Endothelial cell of umbilical vein (primary cell): ENCODE measurements around the gene MAP2K1. TPM values are rescaled to one million over a fixed set of nuclear protein-coding genes. Genes with fewer than 3 reads are reported as not detected.
"Not testable (repeated sequence)": the region's sequence is repeated elsewhere in the genome, so short reads cannot be mapped to it uniquely, and the experiment has no call there.

ENCODE experiments used
- BruUV-seq: library from RNA; stranded (reverse); fragments of 400-500 nt; replicated peaks from 2 replicates; lab custom pipeline; 2021; lab: Mats Ljungman, UMichigan
- CTCF ChIA-PET: fragments of 300-600, 350-600 bp; sonication (Branson Sonifier 250); formaldehyde crosslinking; loops from one replicate; lab custom pipeline; 2021; ENCODE audit warnings: antibody characterized with exemption, inconsistent platforms; lab: Charles Lee
- POLR2A ChIA-PET: fragments of 300-600, 350-600 bp; sonication (Branson Sonifier 250); formaldehyde crosslinking; loops from one replicate; lab custom pipeline; 2021; ENCODE audit warnings: antibody characterized with exemption, inconsistent platforms; lab: Charles Lee
- DNase-seq: peaks from one replicate; pipeline ENCODE4 v3.0.0-alpha.2; 2011; ENCODE audit warnings: low read depth, low spot score
- FAIRE-seq: peaks from 2 replicates; lab custom pipeline; 2011; peaks lifted over from hg19 to GRCh38; lab: Jason Lieb, UNC
- H2AFZ ChIP-seq: 2 replicates; pipeline ENCODE4 v1.6.0; 2012; ENCODE audit warnings: low read depth, low read length, control low read depth, inconsistent platforms
- H3K27ac ChIP-seq: 2 replicates; pipeline ENCODE4 v1.5.1; 2011; ENCODE audit warnings: low read depth, mild to moderate bottlenecking, control low read depth, low read length, moderate library complexity; ENCODE audit not compliant: insufficient read depth
- H3K27me3 ChIP-seq, 2 experiments: 2 replicates each; pipeline versions ENCODE4 v1.6.0 to v1.6.1; 2011; ENCODE audit warnings: low read length in 2 of 2, mixed read lengths in 1 of 2; ENCODE audit not compliant: control insufficient read depth in 2 of 2, insufficient read depth in 2 of 2
- H3K36me3 ChIP-seq, 2 experiments: 2 replicates in 1 of 2; 3 replicates in 1 of 2; pipeline ENCODE4 v1.5.1; 2011; ENCODE audit warnings: low read length in 2 of 2, mild to moderate bottlenecking in 1 of 2, moderate library complexity in 1 of 2; ENCODE audit not compliant: control insufficient read depth in 2 of 2, insufficient read depth in 2 of 2; ENCODE audit errors: extremely low read depth in 1 of 2
- H3K4me1 ChIP-seq: 3 replicates; pipeline ENCODE4 v1.5.1; 2011; ENCODE audit warnings: mild to moderate bottlenecking, low read length; ENCODE audit not compliant: control insufficient read depth, insufficient read depth; ENCODE audit errors: extremely low read depth
- H3K4me2 ChIP-seq: 2 replicates; pipeline ENCODE4 v1.6.1; 2011; ENCODE audit warnings: low read length, control low read depth, mixed read lengths; ENCODE audit not compliant: insufficient read depth
- H3K4me3 ChIP-seq, 3 experiments: fragments of 200-600 bp in 1 of 3; sonication (generic), shearing (Covaris generic) in 1 of 3; replicated peaks in 1 of 3; 2 replicates each; pipeline ENCODE4 v1.5.1; 2011 to 2016; ENCODE audit warnings: control low read depth in 3 of 3, low read length in 3 of 3, mild to moderate bottlenecking in 2 of 3, inconsistent platforms in 1 of 3, low read depth in 1 of 3, moderate library complexity in 1 of 3; ENCODE audit not compliant: insufficient read depth in 1 of 3
- H3K79me2 ChIP-seq: 2 replicates; pipeline ENCODE4 v1.6.0; 2012; ENCODE audit warnings: low read length, inconsistent platforms; ENCODE audit not compliant: control insufficient read depth, insufficient read depth
- H3K9ac ChIP-seq: replicated peaks from 2 replicates; pipeline ENCODE3; 2011; ENCODE audit warnings: low read length, control low read depth; ENCODE audit not compliant: insufficient read depth; ENCODE audit errors: extremely low read depth
- H3K9me1 ChIP-seq: replicated peaks from 3 replicates; pipeline ENCODE4 v1.6.0; 2011; ENCODE audit warnings: mild to moderate bottlenecking, low read length; ENCODE audit not compliant: control insufficient read depth, insufficient read depth; ENCODE audit errors: extremely low read depth
- H3K9me3 ChIP-seq: replicated peaks from 2 replicates; pipeline ENCODE4 v1.5.1; 2012; ENCODE audit warnings: low read length, inconsistent platforms; ENCODE audit not compliant: control insufficient read depth, insufficient read depth
- H4K20me1 ChIP-seq: replicated peaks from 2 replicates; pipeline ENCODE3; 2011; ENCODE audit warnings: mild to moderate bottlenecking, low read length; ENCODE audit not compliant: control insufficient read depth, insufficient read depth; ENCODE audit errors: extremely low read depth
- FOS ChIP-seq: IDR thresholded peaks from 2 replicates; pipeline ENCODE4 v1.6.1; 2011; ENCODE audit warnings: mild to moderate bottlenecking, low read length, moderate library complexity, borderline replicate concordance; ENCODE audit not compliant: insufficient read depth
- JUN ChIP-seq: IDR thresholded peaks from 2 replicates; pipeline ENCODE4 v1.6.1; 2011; ENCODE audit warnings: borderline replicate concordance, low read depth; ENCODE audit not compliant: insufficient read length, insufficient read depth
- MYC ChIP-seq: IDR thresholded peaks from one replicate; pipeline ENCODE4 v1.6.1; 2011; ENCODE audit warnings: mild to moderate bottlenecking, low read depth, low read length
- dilution Hi-C: fragments of 300-500 bp; cut with MboI; formaldehyde crosslinking; loops from one replicate; pipeline ENCODE4 v1.15.0; 2019; ENCODE audit warnings: low sequenced_read_pairs; ENCODE audit not compliant: extremely low pct_ligation_motif_present
- intact Hi-C: fragments of 100-400 bp; cut with micrococcal nuclease; formaldehyde crosslinking; loops from one replicate; pipeline ENCODE4 v1.10.0; 2022
- polyA plus RNA-seq, 4 experiments: library from polyadenylated mRNA; depleted of rRNA in 3 of 4; stranded (reverse) in 3 of 4; unstranded in 1 of 4; fragments of >200 nt; gene quantifications; 2 replicates each; pipeline versions ENCODE4 v1.2.1 to v1.2.3, GENCODE V29; 2011 to 2012; ENCODE audit warnings: missing spikeins in 1 of 4
- total RNA-seq: library from RNA; stranded (reverse); gene quantifications from 2 replicates; pipeline ENCODE4 v1.2.3, GENCODE V29; 2021

The MAP2K1 gene
- total and polyA plus RNA-seq, 2 donors (not counting 3 experiments of a cell fraction or from before 2014, with no cell fraction given), result 30.9 to 45.1 TPM

DNA sequence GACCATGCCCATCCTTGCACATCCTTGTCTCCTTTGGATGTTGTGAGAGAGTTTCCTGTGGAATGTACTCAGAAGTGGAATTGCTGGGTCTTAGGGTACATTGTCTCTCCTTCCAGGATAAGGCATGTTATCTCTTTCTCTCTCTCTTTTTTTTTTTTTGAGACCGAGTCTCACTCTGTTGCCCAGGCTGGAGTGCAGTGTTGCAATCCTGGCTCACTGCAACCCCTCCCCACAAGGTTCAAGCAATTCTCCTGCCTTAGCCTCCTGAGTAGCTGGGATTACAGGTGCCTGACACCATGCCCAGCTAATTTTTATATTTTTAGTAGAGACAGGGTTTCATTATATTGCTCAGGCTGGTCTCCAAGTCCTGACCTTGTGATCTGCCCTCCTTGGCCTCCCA is 6.3 kb downstream of the MAP2K1 start:
- Histone ChIP-seq H3K4me1 (peaks cover 24% of the 10 kb centered on the region), H3K79me2 (peaks cover 93% of the 10 kb centered on the region)
- H3K36me3 ChIP-seq, H2AFZ ChIP-seq, DNase-seq, H3K4me3 ChIP-seq, BruUV-seq, intact Hi-C loops, FAIRE-seq, H3K9me1 ChIP-seq, H3K4me2 ChIP-seq, H4K20me1 ChIP-seq, H3K27ac ChIP-seq, H3K9me3 ChIP-seq, H3K9ac ChIP-seq, H3K27me3 ChIP-seq, POLR2A ChIA-PET, dilution Hi-C loops: not testable (repeated sequence)
- CTCF ChIA-PET, result interaction anchor here (0.7 to 1.2 kb wide), 3 partner anchors 10 to 106 kb away, joined by 3 read pairs; partner anchors contain the start of gene SNAPC5

DNA sequence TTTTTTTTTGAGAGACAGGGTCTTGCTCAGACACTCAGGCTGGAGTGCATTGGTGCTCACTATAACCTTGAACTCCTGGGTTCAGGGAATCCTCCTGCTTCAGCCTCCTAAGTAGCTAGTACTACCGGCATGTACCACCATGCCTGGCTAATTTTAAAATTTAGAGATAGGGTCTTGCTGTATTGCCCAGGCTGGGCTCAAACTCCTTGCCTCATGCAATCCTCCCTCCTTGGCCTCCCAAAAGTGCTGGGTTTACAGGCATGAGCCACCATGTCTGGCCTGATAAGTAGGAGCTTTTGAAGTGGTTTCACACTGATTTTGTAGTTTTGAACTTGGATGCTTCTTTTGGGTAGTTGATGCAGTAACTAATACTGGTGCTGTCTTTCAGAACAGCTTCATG is 7.8 kb downstream of the MAP2K1 start:
- Histone ChIP-seq H3K4me2 (no peak overlapping the region), H3K9me1 (no peaks in the 10 kb centered on the region), H3K4me1 (peaks cover 17% of the 10 kb centered on the region), H3K27ac (no peak overlapping the region), H3K36me3 (no peaks in the 10 kb centered on the region), H3K4me3 (no peak overlapping the region), H3K79me2 (peaks cover 92% of the 10 kb centered on the region), H3K9ac (no peak overlapping the region), H3K27me3 (no peaks in the 10 kb centered on the region), H3K9me3 (no peaks in the 10 kb centered on the region), H2AFZ (no peak overlapping the region), H4K20me1 (peaks cover 4% of the 10 kb centered on the region)
- intact Hi-C loops, result no loop called here
- CTCF ChIA-PET, result interaction anchor here (2.1 kb wide), 1 partner anchor 11 kb away, joined by 11 read pairs; no protein-coding TSS in a partner anchor
- no peak for TF ChIP-seq FOS
- no peak for TF ChIP-seq MYC
- TF ChIP-seq JUN, result no peak
- POLR2A ChIA-PET, result no interaction called here
- FAIRE-seq (no peak), DNase-seq (no peak)
- no TSS peak for BruUV-seq
- dilution Hi-C loops, result no loop called here
